Esophagus squamous epithelium (tissue), 5 donors: ENCODE data around the gene RGCC. TPM values are rescaled to one million over a fixed set of nuclear protein-coding genes. Genes with fewer than 3 reads are reported as not detected.
"Not testable (repeated sequence)": the region's sequence is repeated elsewhere in the genome, so short reads cannot be mapped to it uniquely, and the experiment has no call there.

Experiments used
- DNase-seq: peaks from one replicate; lab custom pipeline; 2025; lab: John Stamatoyannopoulos, UW
- H3K27ac ChIP-seq, 4 donors: fragments of 200-600 bp; sonication (generic); one replicate each; pipeline ENCODE4 v1.5.1; 2016 to 2019; ENCODE audit warnings: mild to moderate bottlenecking in 1 of 4
- H3K27me3 ChIP-seq, 4 donors: fragments of 200-600 bp; sonication (generic); 1 replicate in 3 of 4; 2 replicates in 1 of 4; pipeline versions ENCODE4 v1.5.1 to v1.6.0; 2017 to 2021; ENCODE audit warnings: antibody characterized with exemption in 1 of 4
- H3K36me3 ChIP-seq, 3 donors: fragments of 200-600 bp; sonication (generic); one replicate each; pipeline ENCODE4 v1.5.1; 2016 to 2019
- H3K4me1 ChIP-seq, 3 donors: fragments of 200-600 bp; sonication (generic); one replicate each; pipeline ENCODE4 v1.5.1; 2017 to 2019
- H3K4me3 ChIP-seq, 4 donors: fragments of 200-600 bp; sonication (generic); 1 replicate in 3 of 4; 2 replicates in 1 of 4; pipeline ENCODE4 v1.5.1; 2016 to 2019; ENCODE audit warnings: mild to moderate bottlenecking in 2 of 4, moderate library complexity in 1 of 4
- H3K9me3 ChIP-seq, 3 donors: fragments of 200-600 bp; sonication (generic); one replicate each; pipeline ENCODE4 v1.5.1; 2016 to 2019
- CTCF ChIP-seq, 6 experiments: fragments of 450-650 bp in 4 of 6; fragments of 200-600 bp in 2 of 6; sonication (generic) in 2 of 6; IDR thresholded peaks; one replicate each; pipeline ENCODE4 v1.5.1; 2016 to 2019; ENCODE audit warnings: antibody characterized with exemption in 6 of 6, mild to moderate bottlenecking in 4 of 6, moderate library complexity in 4 of 6
- POLR2A ChIP-seq, 4 donors: fragments of 450-650 bp; IDR thresholded peaks; one replicate each; pipeline ENCODE4 v1.6.1; 2017; ENCODE audit warnings: antibody characterized with exemption in 4 of 4, mild to moderate bottlenecking in 4 of 4, moderate library complexity in 3 of 4
- WGBS, 2 donors: methylation state at CpG; one replicate each; pipeline ENCODE4 v1.1.5; 2018; 5-methylcytosine and 5-hydroxymethylcytosine counted together
- intact Hi-C: fragments of 100-400 bp; cut with DNase I; formaldehyde crosslinking; loops from one replicate; pipeline ENCODE4 v1.15.0; 2022
- total RNA-seq, 4 donors: library from RNA; depleted of rRNA; stranded (reverse); fragments of >200 nt; gene quantifications; one replicate each; pipeline ENCODE4 v1.1.0, GENCODE V29; 2016
- donor health status: DM: yes; HTN: yes; CAD: no.

The RGCC gene
- total RNA-seq, 4 donors from 2014 or later = 8.5 to 39.7 (median 16.7) TPM

GRCh38 chr13:41503356-41503755, 46.0 kb downstream of the RGCC start:
- WGBS, 2 donors = 85 to 94% methylated on average over 3 of the region's 3 CpGs
- H3K27me3 ChIP-seq = no peaks in the 10 kb centered on the region
- peaks cover 0 to 26% (median 6%) of the 10 kb centered on the region in 3 donors for H3K4me1 ChIP-seq
- no peak overlapping the region for H3K4me3 ChIP-seq
- TF ChIP-seq POLR2A (IDR thresholded peaks at IDR 0.05) = no peak
- TF ChIP-seq CTCF (IDR thresholded peaks at IDR 0.05) = no peak
- H3K9me3 ChIP-seq = peaks cover 0 to 11% (median 0%) of the 10 kb centered on the region in 3 donors
- no peaks in the 10 kb centered on the region for H3K36me3 ChIP-seq
- no peak overlapping the region for H3K27ac ChIP-seq
- intact Hi-C loops = no loop called here
- DNase-seq = no peak

- DNase-seq, H3K36me3 ChIP-seq, H3K4me3 ChIP-seq, H3K27ac ChIP-seq, H3K27me3 ChIP-seq, intact Hi-C loops: not testable (repeated sequence)
- Histone ChIP-seq H3K4me1 (peaks cover 0 to 14% (median 6%) of the 10 kb centered on the region in 3 donors), H3K9me3 (peaks cover 0 to 11% (median 0%) of the 10 kb centered on the region in 3 donors)
Observed at GRCh38 chr13:41504657-41505056, 47.3 kb downstream of the RGCC start.

- Histone ChIP-seq H3K27me3 (no peaks in the 10 kb centered on the region), H3K4me3 (no peak overlapping the region), H3K27ac (no peak overlapping the region), H3K9me3 (peaks cover 0 to 11% (median 0%) of the 10 kb centered on the region in 3 donors), H3K36me3 (no peaks in the 10 kb centered on the region), H3K4me1 (peaks cover 0 to 7% (median 6%) of the 10 kb centered on the region in 3 donors)
- TF ChIP-seq CTCF (IDR thresholded peaks at IDR 0.05) (no peak), POLR2A (IDR thresholded peaks at IDR 0.05) (no peak)
- 68 to 79% methylated on average over 2 of the region's 2 CpGs for WGBS, 2 donors
- intact Hi-C loops = no loop called here
- DNase-seq = no peak
Observed at GRCh38 chr13:41505209-41505835, 48.0 kb downstream of the RGCC start.

GRCh38 chr13:41506312-41506711, 49.0 kb downstream of the RGCC start:
- no peaks in the 10 kb centered on the region for H3K36me3 ChIP-seq
- H3K4me1 ChIP-seq = no peaks in the 10 kb centered on the region
- intact Hi-C loops = no loop called here
- H3K27me3 ChIP-seq = no peaks in the 10 kb centered on the region
- no peak overlapping the region for H3K4me3 ChIP-seq
- H3K27ac ChIP-seq = no peak overlapping the region
- H3K9me3 ChIP-seq = peaks cover 0 to 11% (median 0%) of the 10 kb centered on the region in 3 donors
- DNase-seq = no peak
- TF ChIP-seq CTCF (IDR thresholded peaks at IDR 0.05) (no peak), POLR2A (IDR thresholded peaks at IDR 0.05) (no peak)
- WGBS, 2 donors = 91 to 94% methylated on average over 1 of the region's 1 CpG

GRCh38 chr13:41509971-41510370, 52.6 kb downstream of the RGCC start:
- 59 to 77% methylated on average over 3 of the region's 3 CpGs for WGBS, 2 donors
- Histone ChIP-seq H3K4me3 (no peak overlapping the region), H3K4me1 (no peaks in the 10 kb centered on the region), H3K27me3 (no peaks in the 10 kb centered on the region), H3K27ac (no peak overlapping the region), H3K9me3 (peaks cover 0 to under 1% (median 0%) of the 10 kb centered on the region in 3 donors), H3K36me3 (no peaks in the 10 kb centered on the region)
- intact Hi-C loops = no loop called here
- no peak for TF ChIP-seq POLR2A (IDR thresholded peaks at IDR 0.05)
- TF ChIP-seq CTCF (IDR thresholded peaks at IDR 0.05) = no peak
- no peak for DNase-seq
